ENCODE measurements around the gene CACNA1A. TPM values are rescaled to one million over a fixed set of nuclear protein-coding genes. Genes with fewer than 3 reads are reported as not detected.
A peak's percentile ranks its signal among the peaks of the same experiment; 100 is the strongest.

The CACNA1A gene
- 20.9 and 23.2 TPM in 2 replicates for total RNA-seq (ENCODE audit: low replicate concordance)
- long read RNA-seq, partial matches to known transcripts = 1 of 7 reads
- long read RNA-seq, other reads (novel, unspliced or antisense) = 4 of 7 reads

DNA sequence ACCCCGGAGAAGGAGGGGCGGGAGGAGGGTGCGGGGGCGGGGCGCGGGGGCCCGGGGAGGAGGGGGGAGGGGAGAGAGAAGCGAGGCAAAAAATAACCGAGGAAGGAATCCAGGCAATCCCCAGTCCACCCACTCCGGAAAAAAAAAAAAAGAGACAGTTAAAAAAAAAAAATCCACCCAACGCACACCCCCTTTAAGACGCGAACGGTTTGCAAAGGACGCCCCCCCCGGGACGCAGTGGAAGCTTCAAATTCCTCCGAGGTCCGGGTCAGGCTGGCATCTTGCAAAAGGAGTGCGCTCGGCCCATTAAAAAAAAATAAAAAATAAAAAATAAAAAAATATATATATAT, at the start of gene CACNA1A:
TSS of gene CACNA1A (minus strand) at position 9 of the 350 bp plus-strand sequence. CDS start 255 bp downstream, outside the sequence.
- Mint-ChIP-seq H3K27ac (no peak within 1 kb of the TSS), H3K27me3 (peaks cover 80% of the 10 kb centered on the region), H3K9me3 (no peaks in the 10 kb centered on the region), H3K4me3 (peak within 1 kb of the TSS; percentile 78), H3K4me1 (ENCODE audit: unreplicated experiment) (peaks cover 4% of the 10 kb centered on the region), H3K36me3 (no peaks in the 10 kb centered on the region)
- no peak for DNase-seq (ENCODE audit: extremely low spot score, unreplicated experiment)
- TF ChIP-seq, protein P1, sequence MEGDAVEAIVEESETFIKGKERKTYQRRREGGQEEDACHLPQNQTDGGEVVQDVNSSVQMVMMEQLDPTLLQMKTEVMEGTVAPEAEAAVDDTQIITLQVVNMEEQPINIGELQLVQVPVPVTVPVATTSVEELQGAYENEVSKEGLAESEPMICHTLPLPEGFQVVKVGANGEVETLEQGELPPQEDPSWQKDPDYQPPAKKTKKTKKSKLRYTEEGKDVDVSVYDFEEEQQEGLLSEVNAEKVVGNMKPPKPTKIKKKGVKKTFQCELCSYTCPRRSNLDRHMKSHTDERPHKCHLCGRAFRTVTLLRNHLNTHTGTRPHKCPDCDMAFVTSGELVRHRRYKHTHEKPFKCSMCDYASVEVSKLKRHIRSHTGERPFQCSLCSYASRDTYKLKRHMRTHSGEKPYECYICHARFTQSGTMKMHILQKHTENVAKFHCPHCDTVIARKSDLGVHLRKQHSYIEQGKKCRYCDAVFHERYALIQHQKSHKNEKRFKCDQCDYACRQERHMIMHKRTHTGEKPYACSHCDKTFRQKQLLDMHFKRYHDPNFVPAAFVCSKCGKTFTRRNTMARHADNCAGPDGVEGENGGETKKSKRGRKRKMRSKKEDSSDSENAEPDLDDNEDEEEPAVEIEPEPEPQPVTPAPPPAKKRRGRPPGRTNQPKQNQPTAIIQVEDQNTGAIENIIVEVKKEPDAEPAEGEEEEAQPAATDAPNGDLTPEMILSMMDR (conservative IDR thresholded peaks at IDR 0.05) = no peak

DNA sequence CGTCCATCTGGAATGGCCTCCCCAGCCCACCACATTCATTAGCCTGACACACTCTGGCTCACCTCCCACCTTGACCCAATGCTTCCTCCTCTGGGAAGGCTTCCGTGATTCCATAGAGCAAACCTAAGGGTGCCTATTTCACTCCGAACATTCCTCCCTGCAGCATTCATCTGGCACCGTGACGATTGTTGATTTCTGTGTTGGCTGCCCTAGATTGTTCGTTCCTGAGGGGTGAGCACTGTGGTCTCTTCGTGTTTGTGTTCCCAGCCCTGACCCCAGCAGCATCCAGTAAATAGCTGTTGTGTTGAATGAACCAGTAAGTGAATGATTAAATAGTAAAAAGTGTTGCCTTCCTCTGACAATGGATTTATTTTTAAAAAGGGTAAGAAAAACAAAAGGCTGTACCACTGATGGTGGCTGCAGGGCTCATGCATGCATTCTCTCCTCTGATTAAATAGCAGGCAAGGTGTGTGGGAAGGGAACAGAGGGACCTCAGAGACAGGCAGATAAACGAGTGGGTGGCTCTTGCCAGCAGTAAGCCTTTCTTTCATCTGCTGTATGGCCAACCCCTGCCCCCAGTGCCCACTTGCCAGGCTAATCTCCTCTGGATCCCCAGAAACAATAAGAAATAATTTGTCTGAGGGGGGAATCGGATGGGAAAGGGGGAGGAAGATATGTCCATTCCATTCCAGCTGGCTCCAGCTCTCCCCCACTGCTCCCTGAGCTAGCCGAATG, 48.4 kb upstream of the CACNA1A start:
- Mint-ChIP-seq H3K9me3 (no peaks in the 10 kb centered on the region), H3K27ac (no peak overlapping the region), H3K4me1 (ENCODE audit: unreplicated experiment) (no peaks in the 10 kb centered on the region), H3K4me3 (no peak overlapping the region), H3K27me3 (peaks cover 50% of the 10 kb centered on the region), H3K36me3 (no peaks in the 10 kb centered on the region)
- TF ChIP-seq, protein P1 (conservative IDR thresholded peaks at IDR 0.05) = no peak
- DNase-seq (ENCODE audit: extremely low spot score, unreplicated experiment) = no peak

DNA sequence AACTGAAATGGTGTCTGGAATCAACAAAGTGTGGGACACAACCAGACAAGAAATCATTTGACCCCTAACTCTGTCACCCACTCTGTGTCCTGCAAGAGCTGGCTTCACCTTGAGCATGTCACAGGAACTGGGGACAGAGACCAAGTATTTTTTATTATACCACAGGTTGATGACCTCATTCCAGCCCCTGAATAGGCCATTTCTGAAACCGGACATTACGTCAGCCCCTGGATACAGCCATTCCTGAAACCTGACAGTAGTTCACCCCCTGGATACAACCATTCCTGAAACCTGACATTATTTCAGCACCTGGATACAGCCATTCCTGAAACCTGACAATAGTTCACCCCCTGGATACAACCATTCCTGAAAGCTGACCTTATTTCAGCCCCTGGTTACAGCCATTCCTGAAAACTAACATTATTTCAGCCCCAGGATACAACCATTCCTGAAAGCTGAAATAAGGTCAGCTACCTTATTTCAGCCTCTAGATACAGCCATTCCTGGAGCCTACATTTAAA, 47.7 kb upstream of the CACNA1A start:
- TF ChIP-seq, protein P1 (conservative IDR thresholded peaks at IDR 0.05) = no peak
- no peak overlapping the region for H3K27ac Mint-ChIP-seq
- no peaks in the 10 kb centered on the region for H3K4me1 Mint-ChIP-seq (ENCODE audit: unreplicated experiment)
- H3K27me3 Mint-ChIP-seq = peaks cover 54% of the 10 kb centered on the region
- no peak overlapping the region for H3K4me3 Mint-ChIP-seq
- no peak for DNase-seq (ENCODE audit: extremely low spot score, unreplicated experiment)
- no peaks in the 10 kb centered on the region for H3K9me3 Mint-ChIP-seq
- H3K36me3 Mint-ChIP-seq = no peaks in the 10 kb centered on the region

DNA sequence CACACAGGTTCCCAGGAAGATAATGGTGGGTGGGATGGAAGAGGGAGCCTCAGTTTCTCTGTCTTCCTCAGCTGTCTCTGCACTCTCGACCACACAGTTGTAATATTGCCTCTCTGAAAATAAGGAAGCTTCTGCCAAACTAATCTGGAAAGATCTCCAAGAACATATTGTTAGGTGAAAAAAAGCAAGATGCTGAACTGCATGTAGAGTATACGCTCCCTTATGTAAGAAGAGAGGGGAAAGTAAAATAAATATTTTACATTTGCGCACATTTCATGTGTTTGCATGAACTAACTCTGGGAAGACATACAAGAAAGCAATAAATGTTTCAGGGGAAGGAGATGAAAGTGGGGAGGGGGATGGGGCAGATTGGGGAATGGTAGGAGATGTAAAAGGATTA, 41.9 kb upstream of the CACNA1A start:
- Mint-ChIP-seq H3K36me3 (no peaks in the 10 kb centered on the region), H3K27me3 (peaks cover 31% of the 10 kb centered on the region), H3K4me1 (ENCODE audit: unreplicated experiment) (no peaks in the 10 kb centered on the region), H3K27ac (no peak overlapping the region), H3K4me3 (no peak overlapping the region), H3K9me3 (no peaks in the 10 kb centered on the region)
- TF ChIP-seq, protein P1 (conservative IDR thresholded peaks at IDR 0.05) = no peak
- DNase-seq (ENCODE audit: extremely low spot score, unreplicated experiment) = no peak

DNA sequence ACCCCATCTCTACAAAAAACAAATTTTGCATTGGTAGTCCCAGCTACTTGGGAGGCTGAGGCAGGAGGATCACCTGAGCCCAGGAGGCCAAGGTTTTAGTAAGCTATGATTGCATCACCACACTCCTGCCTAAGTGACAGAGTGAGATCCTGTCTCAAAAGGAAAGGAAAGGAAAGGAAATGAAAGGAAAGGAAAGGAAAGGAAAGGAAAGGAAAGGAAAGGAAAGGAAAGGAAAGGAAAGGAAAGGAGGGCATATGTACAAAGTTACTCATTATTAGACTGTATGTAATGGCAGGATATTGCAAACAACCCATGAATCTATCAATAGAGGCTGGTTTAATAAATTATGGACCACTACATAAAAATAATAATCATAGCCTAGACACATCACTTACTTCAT, 40.8 kb upstream of the CACNA1A start:
- Mint-ChIP-seq H3K9me3 (no peaks in the 10 kb centered on the region), H3K4me3 (no peak overlapping the region), H3K36me3 (no peaks in the 10 kb centered on the region), H3K4me1 (ENCODE audit: unreplicated experiment) (no peaks in the 10 kb centered on the region), H3K27ac (no peak overlapping the region), H3K27me3 (peaks cover 33% of the 10 kb centered on the region)
- TF ChIP-seq, protein P1 (conservative IDR thresholded peaks at IDR 0.05) = no peak
- DNase-seq (ENCODE audit: extremely low spot score, unreplicated experiment) = no peak

All from type B pancreatic cell (in vitro differentiated cells).